ENCODE measurements around the gene UBAC2.

Gene UBAC2

GRCh38 chr13:99380921-99381645 is 180.4 kb downstream of the UBAC2 start:
- TF ChIP-seq CTCF (IDR thresholded peaks at IDR 0.05): no peak
- DNase-seq (ENCODE audit: low spot score): peak; percentile 31
- no peak overlapping the region for H3K4me3 ChIP-seq
- no peak overlapping the region for H3K27ac ChIP-seq

GRCh38 chr13:99381766-99382165 is 181.1 kb downstream of the UBAC2 start:
- no peak overlapping the region for H3K27ac ChIP-seq
- no peak for TF ChIP-seq CTCF (IDR thresholded peaks at IDR 0.05)

GRCh38 chr13:99382428-99383133 is 181.9 kb downstream of the UBAC2 start:
- TF ChIP-seq CTCF (IDR thresholded peaks at IDR 0.05): no peak
- no peak overlapping the region for H3K4me3 ChIP-seq
- no peak for DNase-seq (ENCODE audit: low spot score)
- H3K27ac ChIP-seq: no peak overlapping the region

More at GRCh38 chr13:99381766-99382165, 181.1 kb downstream of the UBAC2 start:
- H3K4me3 ChIP-seq: no peak overlapping the region
- DNase-seq (ENCODE audit: low spot score): no peak

GRCh38 chr13:99383511-99383921 is 182.9 kb downstream of the UBAC2 start:
- TF ChIP-seq CTCF (IDR thresholded peaks at IDR 0.05): no peak
- peak; percentile 41 for DNase-seq (ENCODE audit: low spot score)
- H3K27ac ChIP-seq: no peak overlapping the region
- no peak overlapping the region for H3K4me3 ChIP-seq

GRCh38 chr13:99383946-99384345 is 183.3 kb downstream of the UBAC2 start:
- no peak for DNase-seq (ENCODE audit: low spot score)
- Histone ChIP-seq H3K27ac (no peak overlapping the region), H3K4me3 (no peak overlapping the region)
- no peak for TF ChIP-seq CTCF (IDR thresholded peaks at IDR 0.05)

- peak; percentile 61 for DNase-seq (ENCODE audit: low spot score)
- no peak for TF ChIP-seq CTCF (IDR thresholded peaks at IDR 0.05)
- H3K4me3 ChIP-seq: no peak overlapping the region
- H3K27ac ChIP-seq: no peak overlapping the region
Measured at GRCh38 chr13:99384468-99384867, 183.8 kb downstream of the UBAC2 start.

GRCh38 chr13:99385161-99385560 is 184.5 kb downstream of the UBAC2 start:
- Histone ChIP-seq H3K27ac (no peak overlapping the region), H3K4me3 (no peak overlapping the region)
- TF ChIP-seq CTCF (IDR thresholded peaks at IDR 0.05): no peak
- peak; percentile 63 for DNase-seq (ENCODE audit: low spot score)

Data from coronary artery (tissue), 2 donors.